Heart left ventricle (tissue), 13 donors: Measurements from ENCODE around the gene CKM.

ENCODE experiments used
- CTCF ChIP-seq, 12 donors: fragments of 200-600 bp; sonication (generic) in 4 of 12; IDR thresholded peaks; one replicate each; pipeline versions ENCODE4 v1.5.0 to v1.8.0; 2018 to 2022; ENCODE audit warnings: antibody characterized with exemption in 12 of 12, mild to moderate bottlenecking in 5 of 12
- POLR2A ChIP-seq, 2 donors: fragments of 450-650 bp; IDR thresholded peaks; one replicate each; pipeline ENCODE4 v1.6.1; 2017; ENCODE audit warnings: antibody characterized with exemption in 2 of 2, mild to moderate bottlenecking in 2 of 2, moderate library complexity in 2 of 2
- donor health status: ischemic (EF 13 %, LVEDD 7.1; RV severe dilation, severe dysfunction).
- donor health status: DM: no; HTN: yes; CAD: no.
- donor health status: DM: no; HTN: no; CAD: no.
- donor health status: ischemic (EF 25% LVEDD 6.9; RV normal size, moderate dysfunction).
- donor health status: ischemic (EF 25% LVEDD 5.7; RV mildly dilated, moderate dysfunction).
- donor health status: ischemic (EF 35%, LVEDD 5.7; RV mildly dilated, moderate dysfunction).
- donor health status: nonischemic (EF 11% LVEDD 7.7; RV severe dilation, severe dysfunction).
- donor health status: DM: yes; HTN: yes; CAD: no.
- donor health status: PGD.
- donor health status: ischemic (EF 29% LVEDD 5.4; RV normal size, mild dysfunction).
- donor health status: nonischemic (EF 23%, LVEDD 6.1; RV moderate dilation, normal function).

GRCh38 chr19:45346449-45346848, 23.8 kb upstream of the CKM start:
- TF ChIP-seq CTCF (IDR thresholded peaks at IDR 0.05), result no peak
- no peak for TF ChIP-seq POLR2A (IDR thresholded peaks at IDR 0.05)
